NB4 (cell line): ENCODE results near the gene CLCN7.

Experiments used
- CTCF ChIP-seq: IDR thresholded peaks from one replicate; pipeline ENCODE4 v1.5.1; 2012; ENCODE audit warnings: low read depth, low read length
- POLR2A ChIP-seq: IDR thresholded peaks from 2 replicates; pipeline ENCODE4 v1.6.1; 2011; ENCODE audit warnings: mild to moderate bottlenecking; ENCODE audit not compliant: insufficient read length; ENCODE audit errors: extremely low read depth

GRCh38 chr16:1493746-1494094 is 18.9 kb upstream of the CLCN7 start:
- TF ChIP-seq CTCF: no peak
- TF ChIP-seq POLR2A: no peak
